Esophagus muscularis mucosa (tissue), 4 donors: ENCODE results near the gene DKK2. TPM values are rescaled to one million over a fixed set of nuclear protein-coding genes. Genes with fewer than 3 reads are reported as not detected.

Source experiments
- DNase-seq: peaks from one replicate; pipeline ENCODE4 v3.0.0-alpha.2; 2017; ENCODE audit errors: extremely low spot score
- H3K27ac ChIP-seq, 4 donors: fragments of 200-600 bp; sonication (generic); replicated peaks in 1 of 4; 1 replicate in 3 of 4; 2 replicates in 1 of 4; pipeline ENCODE4 v1.5.1; 2016 to 2019; ENCODE audit warnings: mild to moderate bottlenecking in 1 of 4
- H3K27me3 ChIP-seq, 4 donors: fragments of 200-600 bp; sonication (generic); one replicate each; pipeline versions ENCODE4 v1.5.1 to v1.6.0; 2016 to 2019
- H3K36me3 ChIP-seq, 4 donors: fragments of 200-600 bp; sonication (generic); one replicate each; pipeline ENCODE4 v1.5.1; 2016 to 2019
- H3K4me1 ChIP-seq, 4 donors: fragments of 200-600 bp; sonication (generic); one replicate each; pipeline ENCODE4 v1.5.1; 2016 to 2019
- H3K4me3 ChIP-seq, 4 donors: fragments of 200-600 bp; sonication (generic); 1 replicate in 2 of 4; 2 replicates in 2 of 4; pipeline ENCODE4 v1.5.1; 2016 to 2019; ENCODE audit warnings: mild to moderate bottlenecking in 4 of 4, moderate library complexity in 1 of 4
- H3K9me3 ChIP-seq, 4 donors: fragments of 200-600 bp; sonication (generic); 1 replicate in 3 of 4; 2 replicates in 1 of 4; pipeline ENCODE4 v1.5.1; 2016 to 2019
- EP300 ChIP-seq: sonication (generic); formaldehyde crosslinking; IDR thresholded peaks from one replicate; pipeline ENCODE4 v1.6.1; 2017; ENCODE audit warnings: antibody characterized with exemption
- POLR2A ChIP-seq: fragments of 450-650 bp; IDR thresholded peaks from one replicate; pipeline ENCODE4 v1.6.1; 2017; ENCODE audit warnings: antibody characterized with exemption, moderate library complexity, mild to moderate bottlenecking, low read depth
- POLR2AphosphoS5 ChIP-seq, 2 donors: sonication (generic); formaldehyde crosslinking; IDR thresholded peaks; one replicate each; pipeline ENCODE4 v1.6.1; 2017; ENCODE audit warnings: antibody characterized with exemption in 2 of 2
- WGBS: methylation state at CpG from one replicate; pipeline ENCODE4 v1.1.5; 2018; 5-methylcytosine and 5-hydroxymethylcytosine counted together
- intact Hi-C: fragments of 100-400 bp; cut with DNase I; formaldehyde crosslinking; loops from one replicate; pipeline ENCODE4 v1.15.1; 2023
- total RNA-seq, 4 donors: library from RNA; depleted of rRNA; stranded (reverse); fragments of >200 nt; gene quantifications; one replicate each; pipeline versions ENCODE4 v1.1.0 to v1.2.1, GENCODE V29; 2016
- TF ChIP-seq, protein P1 (sequence below), 3 experiments: fragments of 200-600 bp in 2 of 3; fragments of 450-650 bp in 1 of 3; sonication (generic) in 2 of 3; IDR thresholded peaks; one replicate each; pipeline ENCODE4 v1.5.1; 2017 to 2019; ENCODE audit warnings: antibody characterized with exemption in 3 of 3, mild to moderate bottlenecking in 2 of 3, moderate library complexity in 1 of 3

The DKK2 gene
- total RNA-seq, 4 donors from 2014 or later: 0.52 to 1.8 (median 0.70) TPM

DNA sequence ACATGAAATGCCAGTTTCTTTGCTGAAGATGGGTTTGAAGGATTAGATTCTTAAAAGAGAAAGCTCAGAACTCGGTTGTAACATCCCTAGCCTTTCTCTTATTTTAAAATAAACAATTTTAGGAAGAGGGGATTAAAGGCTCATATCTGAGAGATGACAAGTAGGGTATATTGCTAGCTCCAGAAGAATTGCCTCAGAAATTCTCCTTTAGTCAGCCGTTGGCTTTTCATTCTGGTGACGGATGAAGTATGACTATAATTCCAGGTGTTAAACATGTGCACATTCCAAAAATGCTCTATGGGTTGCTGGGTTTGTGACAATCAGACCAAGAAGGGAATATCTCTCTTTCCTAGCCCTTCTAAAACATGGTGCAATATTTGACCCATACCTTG is 17.8 kb downstream of the DKK2 start:
- WGBS: 34% methylated on average over 3 of the region's 3 CpGs
- TF ChIP-seq POLR2A (no peak), EP300 (no peak), POLR2AphosphoS5 (IDR thresholded peaks at IDR 0.05) (no peak)
- TF ChIP-seq, protein P1, sequence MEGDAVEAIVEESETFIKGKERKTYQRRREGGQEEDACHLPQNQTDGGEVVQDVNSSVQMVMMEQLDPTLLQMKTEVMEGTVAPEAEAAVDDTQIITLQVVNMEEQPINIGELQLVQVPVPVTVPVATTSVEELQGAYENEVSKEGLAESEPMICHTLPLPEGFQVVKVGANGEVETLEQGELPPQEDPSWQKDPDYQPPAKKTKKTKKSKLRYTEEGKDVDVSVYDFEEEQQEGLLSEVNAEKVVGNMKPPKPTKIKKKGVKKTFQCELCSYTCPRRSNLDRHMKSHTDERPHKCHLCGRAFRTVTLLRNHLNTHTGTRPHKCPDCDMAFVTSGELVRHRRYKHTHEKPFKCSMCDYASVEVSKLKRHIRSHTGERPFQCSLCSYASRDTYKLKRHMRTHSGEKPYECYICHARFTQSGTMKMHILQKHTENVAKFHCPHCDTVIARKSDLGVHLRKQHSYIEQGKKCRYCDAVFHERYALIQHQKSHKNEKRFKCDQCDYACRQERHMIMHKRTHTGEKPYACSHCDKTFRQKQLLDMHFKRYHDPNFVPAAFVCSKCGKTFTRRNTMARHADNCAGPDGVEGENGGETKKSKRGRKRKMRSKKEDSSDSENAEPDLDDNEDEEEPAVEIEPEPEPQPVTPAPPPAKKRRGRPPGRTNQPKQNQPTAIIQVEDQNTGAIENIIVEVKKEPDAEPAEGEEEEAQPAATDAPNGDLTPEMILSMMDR (IDR thresholded peaks at IDR 0.05): no peak
- Histone ChIP-seq H3K27ac (no peak overlapping the region), H3K4me3 (no peak overlapping the region), H3K4me1 (no peaks in the 10 kb centered on the region), H3K36me3 (no peaks in the 10 kb centered on the region), H3K9me3 (no peaks in the 10 kb centered on the region), H3K27me3 (no peaks in the 10 kb centered on the region)
- intact Hi-C loops: no loop called here
- DNase-seq: no peak

DNA sequence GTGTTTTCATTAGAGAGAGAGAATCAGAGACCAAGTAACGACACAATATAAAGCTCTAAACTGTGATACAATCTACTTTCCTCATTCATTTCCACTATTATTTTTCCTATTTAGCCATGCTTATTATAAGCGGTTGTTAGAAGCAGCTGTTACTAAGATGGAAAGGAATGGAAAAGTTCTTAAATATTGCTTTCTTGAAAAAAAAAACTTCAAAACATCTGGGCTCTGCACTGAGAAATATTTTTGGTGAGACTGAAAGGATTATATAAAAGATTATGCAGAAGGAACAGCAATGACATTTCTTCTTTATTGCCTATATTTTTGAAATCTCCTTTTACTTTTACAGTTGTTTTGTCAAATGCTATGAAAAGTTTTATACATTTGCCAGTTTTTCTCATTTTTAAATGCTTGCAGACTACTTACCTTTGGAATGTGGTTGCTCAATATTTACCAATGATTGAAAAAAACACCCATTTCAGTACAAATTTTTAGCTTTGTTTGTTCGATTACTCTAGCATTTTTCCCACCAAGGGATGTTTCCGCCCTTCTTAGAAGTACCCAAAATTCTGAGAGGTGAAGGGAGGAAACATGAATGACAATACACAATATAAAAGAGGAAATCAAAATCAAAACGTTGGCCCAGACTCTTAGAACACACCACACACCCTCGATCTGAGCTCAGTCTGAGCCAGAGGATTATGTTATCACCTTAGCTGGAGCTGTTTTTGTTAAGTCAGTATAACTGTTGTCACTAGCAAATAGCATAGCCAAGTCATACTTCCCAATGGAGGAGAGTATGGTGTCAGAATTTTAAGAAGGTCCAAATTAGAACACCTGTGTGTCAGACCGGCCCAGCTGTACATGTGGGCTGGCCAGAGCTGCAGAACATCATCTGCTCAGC is 18.4 kb downstream of the DKK2 start:
- WGBS: 61% methylated on average over 7 of the region's 7 CpGs
- Histone ChIP-seq H3K27me3 (no peaks in the 10 kb centered on the region), H3K4me3 (no peak overlapping the region), H3K36me3 (no peaks in the 10 kb centered on the region), H3K9me3 (no peaks in the 10 kb centered on the region), H3K27ac (no peak overlapping the region), H3K4me1 (no peaks in the 10 kb centered on the region)
- TF ChIP-seq EP300 (no peak), POLR2AphosphoS5 (IDR thresholded peaks at IDR 0.05) (no peak), POLR2A (no peak)
- TF ChIP-seq, protein P1 (IDR thresholded peaks at IDR 0.05): no peak
- DNase-seq: no peak
- intact Hi-C loops: no loop called here

DNA sequence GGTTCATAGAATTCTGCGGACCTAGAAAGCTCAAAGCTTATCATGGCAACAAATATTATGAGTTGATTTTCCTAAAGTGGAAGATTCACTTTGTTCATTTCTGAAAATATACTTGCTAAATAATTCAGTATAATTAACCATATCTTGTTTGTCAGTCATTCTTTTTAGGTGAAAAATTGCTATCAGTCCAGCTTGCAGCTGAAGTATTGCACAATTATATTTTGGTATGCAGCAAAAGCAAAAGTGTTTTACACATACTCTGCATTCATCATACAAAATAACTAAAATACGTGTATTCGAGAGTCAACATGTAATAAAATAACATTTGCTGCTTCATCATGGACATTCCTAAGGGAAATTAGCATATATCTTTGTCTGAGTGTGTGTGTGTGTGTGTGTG is 24.8 kb downstream of the DKK2 start:
- no peaks in the 10 kb centered on the region for H3K4me1 ChIP-seq
- WGBS: 90% methylated on average over 3 of the region's 3 CpGs
- TF ChIP-seq POLR2A (no peak), POLR2AphosphoS5 (IDR thresholded peaks at IDR 0.05) (no peak), EP300 (no peak)
- TF ChIP-seq, protein P1 (IDR thresholded peaks at IDR 0.05): no peak
- H3K36me3 ChIP-seq: no peaks in the 10 kb centered on the region
- no peak overlapping the region for H3K27ac ChIP-seq
- H3K4me3 ChIP-seq: no peak overlapping the region
- intact Hi-C loops: no loop called here
- no peaks in the 10 kb centered on the region for H3K9me3 ChIP-seq
- DNase-seq: no peak
- H3K27me3 ChIP-seq: no peaks in the 10 kb centered on the region

DNA sequence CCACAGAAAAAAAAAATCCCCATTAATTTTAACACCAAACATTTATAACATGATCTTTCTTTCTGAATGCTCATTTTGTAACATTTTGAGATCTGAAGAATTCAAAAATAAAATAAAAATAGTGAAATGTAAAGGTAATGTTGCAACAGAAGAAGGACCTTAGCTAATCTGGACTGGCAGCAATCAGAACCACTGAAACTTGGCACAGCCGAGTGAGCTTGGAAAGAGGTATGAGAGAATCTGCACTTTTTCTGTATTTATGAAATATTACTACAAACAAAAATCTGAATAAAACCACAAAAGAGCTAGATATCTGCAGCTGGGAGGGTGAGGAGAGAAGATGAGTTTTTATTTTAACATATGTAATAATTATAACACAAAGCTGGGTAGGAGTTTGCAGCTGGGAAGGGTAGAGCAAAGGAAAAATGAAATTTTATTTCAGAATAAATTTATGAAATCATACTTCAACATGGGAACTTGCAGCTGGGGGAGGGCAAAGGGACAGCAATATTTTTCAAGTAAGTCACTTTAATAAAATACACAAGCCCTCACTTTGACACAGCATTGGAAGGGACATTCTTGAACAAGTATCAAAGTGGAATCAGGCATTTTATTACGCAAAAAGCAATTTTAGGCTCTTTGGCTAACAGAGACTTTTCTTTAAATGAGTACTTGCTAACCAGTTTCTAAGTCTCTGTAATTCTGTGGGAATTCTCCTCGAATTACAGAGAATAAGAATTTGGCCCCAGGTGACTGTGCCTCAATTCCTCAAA is 26.7 kb downstream of the DKK2 start:
- no peaks in the 10 kb centered on the region for H3K36me3 ChIP-seq
- DNase-seq: no peak
- H3K27me3 ChIP-seq: no peaks in the 10 kb centered on the region
- TF ChIP-seq POLR2AphosphoS5 (IDR thresholded peaks at IDR 0.05): no peak
- TF ChIP-seq, protein P1 (IDR thresholded peaks at IDR 0.05): no peak
- TF ChIP-seq POLR2A: no peak
- H3K4me1 ChIP-seq: no peaks in the 10 kb centered on the region
- H3K4me3 ChIP-seq: no peak overlapping the region
- no peaks in the 10 kb centered on the region for H3K9me3 ChIP-seq
- no peak overlapping the region for H3K27ac ChIP-seq
- 71% methylated on average over 3 of the region's 3 CpGs for WGBS
- intact Hi-C loops: no loop called here
